Skeletal muscle satellite cell (primary cell): ENCODE results near the gene AIFM1.

Experiments
- H3K27me3 ChIP-seq: 2 replicates; pipeline ENCODE4 v1.7.0; 2013; ENCODE audit warnings: low read length; ENCODE audit not compliant: control insufficient read depth, insufficient read depth
- H3K36me3 ChIP-seq: 2 replicates; pipeline ENCODE4 v1.7.0; 2013; ENCODE audit warnings: mild to moderate bottlenecking, control low read depth, low read length; ENCODE audit not compliant: insufficient read depth
- H3K4me1 ChIP-seq: 2 replicates; pipeline ENCODE4 v1.7.0; 2013; ENCODE audit warnings: low read length; ENCODE audit not compliant: control insufficient read depth, insufficient read depth
- H3K4me2 ChIP-seq: 2 replicates; pipeline ENCODE4 v1.7.0; 2013; ENCODE audit warnings: mild to moderate bottlenecking, low read length
- H3K4me3 ChIP-seq: 2 replicates; pipeline ENCODE4 v1.7.0; 2013; ENCODE audit warnings: low read length
- H3K9ac ChIP-seq: 2 replicates; pipeline ENCODE4 v1.7.0; 2013; ENCODE audit warnings: mild to moderate bottlenecking, low read depth, low read length, moderate library complexity
- H3K9me3 ChIP-seq: replicated peaks from 2 replicates; pipeline ENCODE4 v1.7.0; 2013; ENCODE audit warnings: mild to moderate bottlenecking, control low read depth, low read length

The AIFM1 gene

DNA sequence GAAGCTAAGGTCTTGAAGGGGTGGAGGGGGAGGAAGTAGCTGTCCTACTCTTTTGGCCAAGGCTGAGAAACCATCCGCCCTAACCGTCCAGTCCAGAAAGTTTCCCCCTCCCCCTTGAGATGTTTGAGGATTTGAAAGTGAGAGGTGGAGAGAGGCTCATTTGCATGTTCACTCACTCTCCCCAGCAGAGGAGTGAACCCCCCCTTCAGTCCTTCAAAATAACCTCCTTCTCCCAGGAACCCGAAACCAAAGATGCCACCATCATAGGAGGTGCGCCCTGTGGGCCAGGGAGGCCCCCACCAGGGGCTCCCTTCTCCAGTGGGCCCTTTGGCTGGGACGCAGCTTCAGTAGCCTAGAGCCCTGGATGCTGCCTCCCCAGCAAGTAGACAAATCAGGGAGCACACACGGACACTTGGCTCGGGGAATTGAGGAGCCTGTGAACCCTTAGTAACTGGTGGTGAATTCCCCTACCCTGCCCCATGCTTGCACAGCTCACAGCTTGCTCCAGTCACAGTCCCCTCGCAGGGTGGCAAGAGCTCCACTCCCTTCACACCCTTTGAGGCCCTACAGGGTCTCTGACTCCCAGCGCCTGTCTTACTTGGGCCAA is 80.9 kb downstream of the AIFM1 start:
- Histone ChIP-seq H3K9ac (no peak overlapping the region), H3K4me1 (peaks cover 25% of the 10 kb centered on the region), H3K9me3 (no peaks in the 10 kb centered on the region), H3K4me2 (no peak overlapping the region), H3K36me3 (no peaks in the 10 kb centered on the region), H3K27me3 (no peaks in the 10 kb centered on the region), H3K4me3 (no peak overlapping the region)

DNA sequence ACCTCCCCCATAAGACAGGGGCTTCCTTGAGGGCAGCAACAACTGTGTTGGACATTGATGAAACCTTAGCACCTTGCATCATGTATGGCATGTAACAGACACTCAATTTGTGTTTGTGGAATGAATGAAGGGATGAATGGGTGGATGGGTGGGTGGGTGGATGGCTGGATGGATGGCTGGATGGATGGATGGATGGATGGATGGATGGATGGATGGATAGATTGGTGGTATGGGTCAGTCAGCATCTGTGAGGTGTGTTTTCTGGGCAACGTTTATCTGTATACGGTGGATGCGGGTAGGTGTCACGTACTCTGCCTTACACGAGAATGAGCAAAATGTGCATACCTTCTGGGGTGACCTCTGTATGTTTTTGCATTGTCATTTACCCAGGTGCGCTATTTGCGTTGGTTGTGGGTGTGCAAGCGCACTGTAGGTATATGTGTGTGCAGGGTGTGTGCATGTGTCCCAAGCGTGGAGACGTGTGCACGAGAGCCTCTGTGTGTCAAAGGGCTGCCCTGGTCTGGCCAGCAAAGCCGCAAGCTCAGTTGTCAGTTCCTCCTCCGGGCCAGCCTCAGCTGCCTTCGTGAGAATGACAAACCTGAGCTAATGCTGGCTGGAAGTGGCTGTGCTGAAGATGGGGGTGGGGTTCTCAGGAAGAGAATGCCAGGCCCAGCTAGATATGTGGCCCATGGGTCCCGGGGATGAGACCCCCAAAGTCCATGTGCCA is 81.8 kb downstream of the AIFM1 start:
- no peaks in the 10 kb centered on the region for H3K9me3 ChIP-seq
- no peak overlapping the region for H3K9ac ChIP-seq
- no peak overlapping the region for H3K4me2 ChIP-seq
- peaks cover 25% of the 10 kb centered on the region for H3K4me1 ChIP-seq
- H3K36me3 ChIP-seq = no peaks in the 10 kb centered on the region
- H3K4me3 ChIP-seq = no peak overlapping the region
- no peaks in the 10 kb centered on the region for H3K27me3 ChIP-seq

DNA sequence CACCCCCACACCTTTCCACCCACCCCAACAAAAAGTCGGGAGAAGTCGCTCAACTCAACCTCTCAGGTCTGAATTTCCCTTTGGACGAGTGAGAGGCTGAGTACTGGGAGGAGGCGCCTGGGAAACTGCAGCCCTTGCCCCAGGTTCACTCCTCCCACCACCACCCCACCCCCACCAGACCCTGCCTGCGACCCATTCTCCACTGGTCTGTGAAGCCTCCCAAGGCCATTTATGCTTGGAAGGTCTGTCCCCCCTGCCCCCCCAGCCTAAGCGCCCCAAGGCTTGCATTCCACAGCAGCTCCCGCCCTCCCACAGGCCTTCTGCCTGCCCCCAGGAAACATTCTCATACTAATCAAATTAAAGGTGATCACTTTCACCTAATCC is 82.5 kb downstream of the AIFM1 start:
- H3K4me2 ChIP-seq = no peak overlapping the region
- no peak overlapping the region for H3K9ac ChIP-seq
- H3K4me1 ChIP-seq = peaks cover 25% of the 10 kb centered on the region
- no peaks in the 10 kb centered on the region for H3K36me3 ChIP-seq
- H3K27me3 ChIP-seq = no peaks in the 10 kb centered on the region
- H3K9me3 ChIP-seq = no peaks in the 10 kb centered on the region
- no peak overlapping the region for H3K4me3 ChIP-seq

DNA sequence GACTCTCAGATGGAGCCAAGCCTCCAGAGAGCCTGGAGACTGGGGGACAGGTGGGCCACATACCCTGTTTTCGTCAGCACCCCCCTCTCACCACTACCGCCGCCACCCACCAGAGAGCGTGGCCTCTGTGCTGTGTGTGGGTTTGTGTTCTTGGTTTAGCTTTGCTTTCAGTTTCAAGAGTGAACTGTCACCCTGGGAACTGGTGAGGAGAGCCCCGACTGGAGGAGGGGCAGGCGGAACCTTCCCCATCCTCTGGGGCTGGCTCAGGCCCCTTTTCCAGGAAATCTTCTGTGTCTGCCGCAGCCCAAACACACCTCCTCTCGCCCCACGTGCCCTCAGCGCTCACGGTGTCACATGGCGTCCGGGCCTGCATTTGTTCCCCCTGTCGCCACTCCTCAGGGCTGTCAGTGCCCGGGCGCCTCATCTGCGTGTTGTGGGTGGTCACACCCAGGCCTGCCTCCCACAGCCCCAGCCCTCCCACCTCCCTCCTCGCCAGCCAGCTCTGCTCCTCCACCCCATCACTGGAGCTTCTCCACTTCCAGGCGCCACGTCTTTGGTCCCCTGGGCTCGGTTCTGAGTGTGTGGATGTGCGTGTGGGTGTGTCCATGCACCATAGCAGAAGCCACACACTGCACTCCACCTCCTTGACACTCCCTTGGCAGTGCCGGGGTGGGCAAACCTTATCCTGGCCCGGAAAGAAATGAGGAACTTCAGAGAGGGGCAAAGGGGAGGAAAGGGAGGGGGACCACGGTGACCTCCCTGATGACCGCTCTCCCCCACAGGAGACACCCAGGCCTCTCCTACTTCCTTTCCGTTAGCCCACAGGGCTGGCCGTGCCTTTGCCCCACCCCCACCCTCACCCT is 83.2 kb downstream of the AIFM1 start:
- no peaks in the 10 kb centered on the region for H3K27me3 ChIP-seq
- H3K4me1 ChIP-seq = peaks cover 25% of the 10 kb centered on the region
- no peaks in the 10 kb centered on the region for H3K36me3 ChIP-seq
- no peak overlapping the region for H3K4me3 ChIP-seq
- H3K9me3 ChIP-seq = no peaks in the 10 kb centered on the region
- peak overlapping the region; percentile 33 for H3K4me2 ChIP-seq
- H3K9ac ChIP-seq = no peak overlapping the region

DNA sequence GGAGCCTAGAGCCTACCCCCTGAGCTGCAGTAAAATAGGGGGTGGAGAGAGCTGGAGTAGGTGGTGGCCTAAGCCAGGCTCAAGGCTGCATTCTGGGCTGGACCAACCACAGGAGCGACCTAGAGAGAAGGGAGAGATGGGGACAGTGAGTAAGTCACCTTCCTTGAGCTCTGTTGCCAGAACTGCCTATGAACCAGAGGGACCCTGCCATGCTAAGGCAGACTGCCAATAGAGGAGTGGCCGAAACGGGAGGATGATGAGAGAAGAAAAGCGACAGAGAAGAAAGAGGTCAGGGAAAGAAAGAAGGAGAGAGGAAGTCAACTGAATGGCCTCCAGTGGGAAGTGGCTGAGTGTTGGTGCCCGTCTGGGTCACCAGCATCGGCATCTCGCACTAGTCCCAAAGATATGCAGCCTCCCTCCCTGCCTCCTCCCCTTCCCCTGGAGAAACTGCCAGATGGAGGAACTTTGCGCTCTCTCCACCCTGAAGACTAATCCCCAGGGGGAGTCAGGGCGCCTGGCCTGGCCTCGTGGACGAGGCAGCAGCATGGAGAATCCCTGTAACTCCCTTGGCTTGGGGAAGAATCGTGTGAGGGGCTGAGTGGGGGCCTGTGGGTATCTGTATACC is 84.1 kb downstream of the AIFM1 start:
- Histone ChIP-seq H3K27me3 (no peaks in the 10 kb centered on the region), H3K4me1 (peaks cover 25% of the 10 kb centered on the region), H3K9ac (no peak overlapping the region), H3K36me3 (no peaks in the 10 kb centered on the region), H3K4me3 (no peak overlapping the region), H3K9me3 (no peaks in the 10 kb centered on the region), H3K4me2 (no peak overlapping the region)

DNA sequence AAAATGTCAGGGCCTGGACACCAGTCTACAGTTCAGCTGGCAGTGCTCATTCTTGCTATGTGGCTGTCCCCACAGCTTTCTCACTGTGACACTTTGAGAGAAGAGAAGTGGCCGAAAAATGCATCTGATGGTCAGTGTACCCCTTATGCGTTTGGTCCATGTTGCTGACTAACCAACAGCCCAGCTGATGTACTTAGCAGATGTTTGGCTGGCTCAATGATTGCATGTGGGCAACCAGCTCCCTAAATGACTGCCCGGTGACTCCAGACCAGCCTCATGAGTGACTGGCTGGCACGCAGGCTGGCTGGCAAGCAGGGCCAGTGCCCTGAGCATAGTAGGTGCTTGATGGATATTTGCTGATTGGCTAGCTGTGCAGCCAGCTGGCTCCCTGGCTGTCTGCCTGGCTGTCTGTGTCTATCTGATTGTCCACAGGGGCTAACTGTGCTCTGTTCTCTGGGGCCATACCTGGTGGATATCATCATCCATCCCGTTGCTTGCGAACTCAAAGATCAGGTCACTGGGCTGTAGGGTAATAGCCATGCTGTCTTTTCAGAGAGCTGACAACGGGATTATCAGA is 84.8 kb downstream of the AIFM1 start:
- no peak overlapping the region for H3K4me2 ChIP-seq
- no peaks in the 10 kb centered on the region for H3K9me3 ChIP-seq
- no peaks in the 10 kb centered on the region for H3K27me3 ChIP-seq
- no peak overlapping the region for H3K4me3 ChIP-seq
- peaks cover 24% of the 10 kb centered on the region for H3K4me1 ChIP-seq
- H3K9ac ChIP-seq = no peak overlapping the region
- H3K36me3 ChIP-seq = no peaks in the 10 kb centered on the region

DNA sequence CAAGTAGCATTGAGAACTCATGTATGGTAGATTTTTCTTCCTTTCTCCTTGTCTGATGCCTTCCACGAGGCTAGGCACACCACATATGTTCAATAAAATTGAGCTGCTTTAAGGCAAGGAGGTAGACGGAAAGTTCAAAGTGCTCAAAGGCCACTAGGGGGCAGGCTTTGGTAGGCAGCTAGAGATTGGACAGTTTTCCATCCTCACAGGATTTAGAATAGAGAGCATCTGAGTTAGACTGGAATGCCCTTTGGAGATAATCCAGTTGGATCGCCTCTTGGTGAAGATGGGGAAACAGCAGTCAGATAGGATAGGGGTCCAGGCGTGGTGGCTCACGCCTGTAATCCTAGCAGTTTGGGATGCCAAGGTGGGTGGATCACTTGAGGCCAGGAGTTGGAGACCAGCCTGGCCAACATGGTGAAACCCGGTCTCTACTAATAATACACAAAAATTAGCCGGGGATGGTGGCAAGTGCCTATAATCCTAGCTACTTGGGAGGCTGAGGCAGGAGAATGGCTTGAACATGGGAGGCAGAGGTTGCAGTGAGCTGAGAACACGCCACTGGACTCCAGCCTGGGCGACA is 85.7 kb downstream of the AIFM1 start:
- Histone ChIP-seq H3K4me3 (no peak overlapping the region), H3K9me3 (no peaks in the 10 kb centered on the region), H3K9ac (no peak overlapping the region), H3K4me1 (peaks cover 17% of the 10 kb centered on the region), H3K4me2 (no peak overlapping the region), H3K27me3 (no peaks in the 10 kb centered on the region), H3K36me3 (no peaks in the 10 kb centered on the region)
